Calu3 (cell line): ENCODE data around the gene ANO4. TPM values are rescaled to one million over a fixed set of nuclear protein-coding genes. Genes with fewer than 3 reads are reported as not detected.
A peak's percentile ranks its signal among the peaks of the same experiment; 100 is the strongest.

Experiments used
- BruUV-seq: library from RNA; stranded (reverse); fragments of 400-500 nt; replicated peaks from 2 replicates; lab custom pipeline; 2021; lab: Mats Ljungman, UMichigan
- CTCF ChIA-PET: fragments of 300-600 bp; sonication (Branson Sonifier 250); formaldehyde crosslinking; loops from one replicate; lab custom pipeline; 2022; ENCODE audit warnings: antibody characterized with exemption; lab: Charles Lee
- DNase-seq: peaks from one replicate; pipeline ENCODE4 v3.0.0; 2022
- H3K27ac Mint-ChIP-seq: one replicate; pipeline ENCODE4 v1.8.0; 2022; ENCODE audit warnings: mixed read lengths; ENCODE audit not compliant: unreplicated experiment
- H3K27me3 Mint-ChIP-seq: one replicate; pipeline ENCODE4 v1.8.0; 2022; ENCODE audit warnings: mixed read lengths; ENCODE audit not compliant: unreplicated experiment
- H3K36me3 Mint-ChIP-seq: one replicate; pipeline ENCODE4 v1.8.0; 2022; ENCODE audit warnings: mild to moderate bottlenecking, moderate library complexity, mixed read lengths; ENCODE audit not compliant: insufficient read depth, unreplicated experiment
- H3K4me1 Mint-ChIP-seq: one replicate; pipeline ENCODE4 v1.8.0; 2022; ENCODE audit warnings: mild to moderate bottlenecking, low read depth, mixed read lengths; ENCODE audit not compliant: unreplicated experiment
- H3K4me3 Mint-ChIP-seq: one replicate; pipeline ENCODE4 v1.8.0; 2022; ENCODE audit warnings: mild to moderate bottlenecking, low read depth, moderate library complexity, mixed read lengths; ENCODE audit not compliant: unreplicated experiment
- H3K9me3 Mint-ChIP-seq: one replicate; pipeline ENCODE4 v1.8.0; 2022; ENCODE audit warnings: low read depth, mixed read lengths; ENCODE audit not compliant: unreplicated experiment
- intact Hi-C: fragments of 100-400 bp; cut with micrococcal nuclease; formaldehyde crosslinking; loops from one replicate; pipeline ENCODE4 v1.10.0; 2022; ENCODE audit not compliant: unreplicated experiment
- total RNA-seq: library from RNA; stranded (reverse); gene quantifications from 2 replicates; pipeline ENCODE4 v1.2.3, GENCODE V29; 2022
- TF ChIP-seq, protein P1 (sequence below): fragments of 200-600 bp; IDR thresholded peaks from one replicate; pipeline ENCODE4 v1.8.0; 2022; ENCODE audit warnings: antibody characterized with exemption; ENCODE audit not compliant: unreplicated experiment

Gene ANO4
- total RNA-seq, 1 experiment from 2014 or later, result 1.9 TPM

DNA sequence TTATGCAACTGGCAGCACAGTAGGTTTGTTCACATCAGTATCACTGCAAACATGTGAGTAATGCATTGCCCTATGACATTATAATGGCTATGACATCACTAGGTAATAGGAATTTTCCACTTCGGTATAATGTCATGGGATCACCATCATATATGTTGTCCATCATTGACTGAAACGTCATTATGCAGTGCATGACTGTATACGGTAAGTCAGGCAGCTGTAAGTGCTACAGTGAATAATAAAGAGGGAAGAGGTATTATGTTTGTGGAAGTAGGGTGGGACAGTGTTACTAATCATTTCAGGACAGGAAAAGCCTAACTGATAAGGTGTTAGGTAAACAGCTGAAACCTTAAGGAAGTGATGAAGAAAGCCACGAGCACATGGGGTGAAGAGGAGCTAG is 68.1 kb downstream of the ANO4 start:
- Mint-ChIP-seq H3K4me3 (no peak overlapping the region), H3K36me3 (no peaks in the 10 kb centered on the region), H3K9me3 (no peaks in the 10 kb centered on the region), H3K27me3 (no peaks in the 10 kb centered on the region), H3K4me1 (peaks cover 22% of the 10 kb centered on the region), H3K27ac (peak overlapping the region; percentile 64)
- intact Hi-C loops, result no loop called here
- TF ChIP-seq, protein P1, sequence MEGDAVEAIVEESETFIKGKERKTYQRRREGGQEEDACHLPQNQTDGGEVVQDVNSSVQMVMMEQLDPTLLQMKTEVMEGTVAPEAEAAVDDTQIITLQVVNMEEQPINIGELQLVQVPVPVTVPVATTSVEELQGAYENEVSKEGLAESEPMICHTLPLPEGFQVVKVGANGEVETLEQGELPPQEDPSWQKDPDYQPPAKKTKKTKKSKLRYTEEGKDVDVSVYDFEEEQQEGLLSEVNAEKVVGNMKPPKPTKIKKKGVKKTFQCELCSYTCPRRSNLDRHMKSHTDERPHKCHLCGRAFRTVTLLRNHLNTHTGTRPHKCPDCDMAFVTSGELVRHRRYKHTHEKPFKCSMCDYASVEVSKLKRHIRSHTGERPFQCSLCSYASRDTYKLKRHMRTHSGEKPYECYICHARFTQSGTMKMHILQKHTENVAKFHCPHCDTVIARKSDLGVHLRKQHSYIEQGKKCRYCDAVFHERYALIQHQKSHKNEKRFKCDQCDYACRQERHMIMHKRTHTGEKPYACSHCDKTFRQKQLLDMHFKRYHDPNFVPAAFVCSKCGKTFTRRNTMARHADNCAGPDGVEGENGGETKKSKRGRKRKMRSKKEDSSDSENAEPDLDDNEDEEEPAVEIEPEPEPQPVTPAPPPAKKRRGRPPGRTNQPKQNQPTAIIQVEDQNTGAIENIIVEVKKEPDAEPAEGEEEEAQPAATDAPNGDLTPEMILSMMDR, result no peak
- peak; percentile 16 for DNase-seq
- CTCF ChIA-PET, result no interaction called here
- BruUV-seq, result no TSS peak

DNA sequence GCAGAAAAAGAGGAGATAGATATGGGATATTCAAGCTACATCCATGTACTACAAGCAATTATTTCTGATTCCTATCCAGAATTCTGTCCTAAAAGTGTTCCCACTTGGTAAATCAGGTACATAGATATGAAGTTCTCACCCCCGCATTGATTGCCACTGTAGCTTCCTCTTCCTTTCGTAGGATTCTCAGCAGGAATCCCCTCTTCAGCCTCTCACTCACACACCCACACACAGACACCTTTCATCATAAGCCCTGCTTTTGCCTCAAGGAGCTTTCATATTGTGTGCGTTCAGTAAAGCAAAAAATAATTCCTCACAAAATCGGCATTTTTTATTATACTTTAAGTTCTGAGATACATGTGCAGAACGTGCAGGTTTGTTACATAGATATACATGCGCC is 69.8 kb downstream of the ANO4 start:
- no peak overlapping the region for H3K4me3 Mint-ChIP-seq
- H3K27me3 Mint-ChIP-seq, result no peaks in the 10 kb centered on the region
- H3K9me3 Mint-ChIP-seq, result no peaks in the 10 kb centered on the region
- no TSS peak for BruUV-seq
- intact Hi-C loops, result no loop called here
- CTCF ChIA-PET, result no interaction called here
- H3K4me1 Mint-ChIP-seq, result peaks cover 21% of the 10 kb centered on the region
- no peak overlapping the region for H3K27ac Mint-ChIP-seq
- H3K36me3 Mint-ChIP-seq, result no peaks in the 10 kb centered on the region
- TF ChIP-seq, protein P1, result no peak
- DNase-seq, result no peak

DNA sequence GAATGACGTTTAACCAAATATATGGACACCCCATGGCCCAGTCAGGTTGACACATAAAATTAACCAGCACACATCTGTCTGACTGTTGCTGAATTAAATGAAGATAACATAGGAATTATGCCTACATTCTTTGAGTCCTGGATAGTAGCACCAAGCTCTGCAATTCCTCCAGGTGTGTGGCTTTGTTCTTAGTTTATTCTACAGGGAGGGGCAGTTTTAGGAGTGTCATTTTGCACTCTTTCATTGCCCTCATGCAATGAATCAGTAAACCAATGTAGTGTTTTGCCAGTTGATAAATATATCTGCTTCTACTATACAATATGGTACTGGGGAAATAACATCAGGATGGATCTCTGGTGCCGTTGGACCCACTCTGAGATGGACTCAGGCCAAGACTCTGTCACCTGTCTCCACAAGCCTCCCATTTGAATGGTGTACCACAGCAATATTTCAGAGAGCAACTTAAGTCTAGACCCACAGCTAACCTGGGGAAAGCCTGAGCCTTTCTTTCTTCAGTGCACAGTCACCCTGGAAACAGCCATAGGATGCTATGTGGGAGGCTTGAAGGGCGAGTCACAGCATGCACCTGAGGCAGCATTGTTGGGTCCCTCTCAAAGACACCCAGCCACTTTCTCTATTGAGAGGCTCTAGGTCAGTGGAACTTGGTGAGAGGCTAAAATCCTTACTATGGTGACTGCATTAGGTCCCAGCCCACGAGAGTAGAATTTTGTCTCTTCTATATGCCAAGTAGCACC is 73.2 kb downstream of the ANO4 start:
- TF ChIP-seq, protein P1, result no peak
- no peaks in the 10 kb centered on the region for H3K36me3 Mint-ChIP-seq
- H3K27ac Mint-ChIP-seq, result no peak overlapping the region
- H3K4me3 Mint-ChIP-seq, result no peak overlapping the region
- H3K9me3 Mint-ChIP-seq, result no peaks in the 10 kb centered on the region
- DNase-seq, result peak; percentile 9
- peaks cover 14% of the 10 kb centered on the region for H3K4me1 Mint-ChIP-seq
- intact Hi-C loops, result no loop called here
- no TSS peak for BruUV-seq
- CTCF ChIA-PET, result no interaction called here
- H3K27me3 Mint-ChIP-seq, result no peaks in the 10 kb centered on the region

DNA sequence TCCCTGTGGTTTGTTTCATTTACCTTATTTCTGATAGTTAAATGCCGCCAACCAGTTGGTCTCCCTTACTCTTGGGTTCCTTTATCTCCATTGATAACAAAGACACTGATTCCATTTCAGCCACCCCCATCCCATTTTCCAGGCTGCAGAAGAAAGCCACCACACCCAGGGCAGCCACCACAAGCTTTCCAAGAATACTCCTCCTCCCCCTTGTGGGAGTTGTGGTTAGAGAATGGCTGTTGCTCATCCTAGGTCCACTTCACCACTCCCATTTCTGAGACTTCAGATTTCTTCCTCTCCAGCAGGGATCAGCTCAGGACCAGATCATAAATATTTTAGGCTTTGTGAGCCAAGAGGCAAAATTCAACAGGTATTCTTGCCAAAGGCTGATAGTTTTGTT is 73.9 kb downstream of the ANO4 start:
- Mint-ChIP-seq H3K9me3 (peaks cover 5% of the 10 kb centered on the region), H3K36me3 (no peaks in the 10 kb centered on the region), H3K4me1 (peaks cover 9% of the 10 kb centered on the region), H3K27me3 (no peaks in the 10 kb centered on the region), H3K4me3 (no peak overlapping the region), H3K27ac (no peak overlapping the region)
- BruUV-seq, result no TSS peak
- TF ChIP-seq, protein P1, result no peak
- CTCF ChIA-PET, result no interaction called here
- intact Hi-C loops, result no loop called here
- no peak for DNase-seq
